Measurements from ENCODE around the gene SLC25A39.
A peak's percentile ranks its signal among the peaks of the same experiment; 100 is the strongest.

The SLC25A39 gene

GRCh38 chr17:44352828-44353671, 28.4 kb upstream of the SLC25A39 start:
- peak; percentile 35 for DNase-seq (ENCODE audit: low spot score)
- in situ Hi-C loops (cut with MboI; ENCODE audit: low pct_unique_long_range_greater_than_20kb, low sequenced_read_pairs, unreplicated experiment): no loop called here

GRCh38 chr17:44351961-44352827, 27.6 kb upstream of the SLC25A39 start:
- DNase-seq (ENCODE audit: low spot score): no peak
- no peak for TF ChIP-seq CTCF (IDR thresholded peaks at IDR 0.05; ENCODE audit: extremely low read depth, insufficient read depth, missing control alignments)
- in situ Hi-C loops (cut with MboI; ENCODE audit: low pct_unique_long_range_greater_than_20kb, low sequenced_read_pairs, unreplicated experiment): no loop called here

More at GRCh38 chr17:44352828-44353671, 28.4 kb upstream of the SLC25A39 start:
- no peak for TF ChIP-seq CTCF (IDR thresholded peaks at IDR 0.05; ENCODE audit: extremely low read depth, insufficient read depth, missing control alignments)

GRCh38 chr17:44351464-44351863, 26.8 kb upstream of the SLC25A39 start:
- in situ Hi-C loops (cut with MboI; ENCODE audit: low pct_unique_long_range_greater_than_20kb, low sequenced_read_pairs, unreplicated experiment): no loop called here
- TF ChIP-seq CTCF (IDR thresholded peaks at IDR 0.05; ENCODE audit: extremely low read depth, insufficient read depth, missing control alignments): no peak

GRCh38 chr17:44350733-44351226, 26.2 kb upstream of the SLC25A39 start:
- peak; percentile 88 for TF ChIP-seq CTCF (IDR thresholded peaks at IDR 0.05; ENCODE audit: extremely low read depth, insufficient read depth, missing control alignments)
- peak; percentile 86 for DNase-seq (ENCODE audit: low spot score)

More at GRCh38 chr17:44351464-44351863, 26.8 kb upstream of the SLC25A39 start:
- no peak for DNase-seq (ENCODE audit: low spot score)

GRCh38 chr17:44349553-44350070, 25.0 kb upstream of the SLC25A39 start:
- in situ Hi-C loops (cut with MboI; ENCODE audit: low pct_unique_long_range_greater_than_20kb, low sequenced_read_pairs, unreplicated experiment): no loop called here
- no peak for TF ChIP-seq CTCF (IDR thresholded peaks at IDR 0.05; ENCODE audit: extremely low read depth, insufficient read depth, missing control alignments)
- DNase-seq (ENCODE audit: low spot score): no peak

More at GRCh38 chr17:44350733-44351226, 26.2 kb upstream of the SLC25A39 start:
- in situ Hi-C loops (cut with MboI; ENCODE audit: low pct_unique_long_range_greater_than_20kb, low sequenced_read_pairs, unreplicated experiment): no loop called here

GRCh38 chr17:44348988-44349364, 24.4 kb upstream of the SLC25A39 start:
- no peak for TF ChIP-seq CTCF (IDR thresholded peaks at IDR 0.05; ENCODE audit: extremely low read depth, insufficient read depth, missing control alignments)
- DNase-seq (ENCODE audit: low spot score): no peak
- in situ Hi-C loops (cut with MboI; ENCODE audit: low pct_unique_long_range_greater_than_20kb, low sequenced_read_pairs, unreplicated experiment): no loop called here
